HepG2 (cell line): ENCODE measurements around the gene RNF213. TPM values are rescaled to one million over a fixed set of nuclear protein-coding genes. Genes with fewer than 3 reads are reported as not detected.

Source experiments
- ELF3 ChIP-seq: IDR thresholded peaks from 2 replicates; pipeline ENCODE4 v1.6.1; 2016; ENCODE audit warnings: missing genetic modification reagents, missing compliant biosample characterization
- KLF11 ChIP-seq: IDR thresholded peaks from 2 replicates; pipeline ENCODE4 v1.6.1; 2016; ENCODE audit warnings: missing compliant biosample characterization
- NFRKB ChIP-seq: fragments of 450-650 bp; IDR thresholded peaks from 2 replicates; pipeline ENCODE4 v1.6.1; 2017
- POLR2G ChIP-seq: fragments of 200-400 bp; formaldehyde crosslinking; IDR thresholded peaks from 2 replicates; pipeline ENCODE4 v1.6.1; 2018; ENCODE audit warnings: mild to moderate bottlenecking, low read depth, low read length, moderate library complexity
- RFXAP ChIP-seq: sonication (generic); formaldehyde crosslinking; IDR thresholded peaks from 2 replicates; pipeline ENCODE4 v1.4.0; 2020; ENCODE audit warnings: missing genetic modification reagents, borderline replicate concordance
- XBP1 ChIP-seq: sonication (generic); formaldehyde crosslinking; IDR thresholded peaks from 2 replicates; pipeline ENCODE4 v1.5.0; 2020; ENCODE audit warnings: missing genetic modification reagents
- ZBTB8A ChIP-seq: sonication (generic); formaldehyde crosslinking; IDR thresholded peaks from 2 replicates; pipeline ENCODE4 v1.4.0; 2020; ENCODE audit warnings: mild to moderate bottlenecking, low read depth, missing genetic modification reagents, borderline replicate concordance
- ZNF451 ChIP-seq: sonication (generic); formaldehyde crosslinking; IDR thresholded peaks from 2 replicates; pipeline ENCODE4 v1.5.0; 2020; ENCODE audit warnings: mild to moderate bottlenecking, missing genetic modification reagents
- polyA plus RNA-seq, 8 experiments: library from polyadenylated mRNA; depleted of rRNA in 3 of 8; stranded (reverse) in 7 of 8; unstranded in 1 of 8; fragments of >200 nt; fragmentation: Illumina TruSeq in 4 of 8; extraction: Trizol in 4 of 8; gene quantifications; 2 replicates each; pipeline versions ENCODE4 v1.2.1 to v1.2.3, GENCODE V29; 2011 to 2016; ENCODE audit warnings: low read depth in 4 of 8, missing spikeins in 1 of 8, mixed read lengths in 1 of 8; ENCODE audit not compliant: insufficient read depth in 1 of 8
- total RNA-seq, 5 experiments: library from RNA; depleted of rRNA; stranded (reverse); fragments of >200 nt; fragmentation: Illumina TruSeq; extraction: Trizol; gene quantifications; 2 replicates each; pipeline ENCODE4 v1.2.3, GENCODE V29; 2016; ENCODE audit warnings: low read depth in 1 of 5
- TF ChIP-seq, protein P1 (sequence below): sonication (generic); formaldehyde crosslinking; IDR thresholded peaks from 2 replicates; pipeline ENCODE4 v1.4.0; 2020; ENCODE audit warnings: mild to moderate bottlenecking, low read depth, missing genetic modification reagents
- TF ChIP-seq, protein P2 (sequence below): sonication (generic); formaldehyde crosslinking; IDR thresholded peaks from 2 replicates; pipeline ENCODE4 v1.8.0; 2022; ENCODE audit warnings: mild to moderate bottlenecking, missing genetic modification reagents, moderate library complexity
- TF ChIP-seq, protein P3 (sequence below): sonication (generic); formaldehyde crosslinking; conservative IDR thresholded peaks from 2 replicates; pipeline ENCODE4 v1.8.0; 2022; ENCODE audit warnings: mild to moderate bottlenecking, moderate library complexity, missing genetic modification reagents
- TF ChIP-seq, protein P4 (sequence below): sonication (generic); formaldehyde crosslinking; IDR thresholded peaks from 2 replicates; pipeline ENCODE4 v1.4.0; 2020; ENCODE audit warnings: missing genetic modification reagents
- TF ChIP-seq, protein P5 (sequence below): sonication (generic); formaldehyde crosslinking; IDR thresholded peaks from 2 replicates; pipeline ENCODE4 v1.5.0; 2020; ENCODE audit warnings: missing genetic modification reagents
- TF ChIP-seq, protein P6 (sequence below), 2 experiments: sonication (generic) in 1 of 2; formaldehyde crosslinking in 1 of 2; IDR thresholded peaks; 2 replicates each; pipeline versions ENCODE4 v1.4.0 to v1.6.1; 2018 to 2020; ENCODE audit warnings: missing genetic modification reagents in 2 of 2, borderline replicate concordance in 1 of 2, low read depth in 1 of 2, mild to moderate bottlenecking in 1 of 2, missing biosample characterization in 1 of 2
- TF ChIP-seq, protein P7 (sequence below): sonication (generic); formaldehyde crosslinking; IDR thresholded peaks from 2 replicates; pipeline ENCODE4 v1.4.0; 2020; ENCODE audit warnings: missing genetic modification reagents, mild to moderate bottlenecking, borderline replicate concordance
- TF ChIP-seq, protein P8 (sequence below), 2 experiments: fragments of 450-650 bp in 1 of 2; sonication (generic) in 1 of 2; formaldehyde crosslinking; IDR thresholded peaks; 2 replicates each; pipeline versions ENCODE4 v1.5.0 to v1.8.0; 2020 to 2022; ENCODE audit warnings: mild to moderate bottlenecking in 1 of 2, missing genetic modification reagents in 1 of 2

Gene RNF213
- total and polyA plus RNA-seq, 2 of the 13 experiments (the other 11 are each of a cell fraction or from before 2014, with no cell fraction given), result 38.6 to 38.7 TPM

DNA sequence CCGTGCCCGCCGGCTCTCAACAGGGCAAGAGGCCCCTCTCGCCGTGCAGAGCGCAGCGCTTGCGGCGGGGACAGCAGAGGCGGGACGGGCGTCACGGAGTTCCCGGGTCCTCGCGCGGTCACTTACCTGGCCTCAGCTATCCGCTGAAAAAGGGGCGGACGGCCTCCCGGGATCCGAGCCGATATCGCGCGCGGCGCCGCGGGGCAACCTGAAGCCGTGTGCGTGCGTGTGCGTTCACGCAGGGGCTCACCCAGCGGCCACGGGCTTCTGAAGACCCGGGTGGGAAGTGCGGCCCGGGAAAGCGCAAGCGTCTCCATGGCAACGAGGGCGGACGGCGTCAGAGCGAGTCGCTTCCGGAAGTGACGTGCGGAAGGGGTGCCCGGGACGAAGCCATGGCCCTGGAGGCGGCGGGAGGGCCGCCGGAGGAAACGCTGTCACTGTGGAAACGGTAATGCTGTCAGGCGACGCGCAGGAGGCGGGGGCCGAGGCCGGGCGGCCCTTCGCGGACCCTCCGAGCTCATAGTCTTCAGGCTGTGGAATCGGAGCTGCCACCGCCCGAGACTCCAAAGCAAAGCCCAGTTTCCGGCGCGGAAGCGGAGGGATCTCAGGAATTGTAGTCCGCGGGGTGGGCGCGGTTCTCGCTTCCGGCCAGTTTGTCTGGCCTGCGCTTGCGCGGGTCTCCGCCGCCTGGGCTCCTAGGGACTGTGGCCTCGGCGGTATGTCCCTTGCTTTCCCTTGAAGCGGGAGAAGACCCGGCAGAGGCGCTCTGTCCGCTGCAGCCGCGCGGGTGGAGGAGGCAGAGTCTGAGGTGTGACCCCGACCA lies 154.4 kb downstream of the RNF213 start, which contains the start of gene ENDOV (continued):
- TF ChIP-seq, protein P1, sequence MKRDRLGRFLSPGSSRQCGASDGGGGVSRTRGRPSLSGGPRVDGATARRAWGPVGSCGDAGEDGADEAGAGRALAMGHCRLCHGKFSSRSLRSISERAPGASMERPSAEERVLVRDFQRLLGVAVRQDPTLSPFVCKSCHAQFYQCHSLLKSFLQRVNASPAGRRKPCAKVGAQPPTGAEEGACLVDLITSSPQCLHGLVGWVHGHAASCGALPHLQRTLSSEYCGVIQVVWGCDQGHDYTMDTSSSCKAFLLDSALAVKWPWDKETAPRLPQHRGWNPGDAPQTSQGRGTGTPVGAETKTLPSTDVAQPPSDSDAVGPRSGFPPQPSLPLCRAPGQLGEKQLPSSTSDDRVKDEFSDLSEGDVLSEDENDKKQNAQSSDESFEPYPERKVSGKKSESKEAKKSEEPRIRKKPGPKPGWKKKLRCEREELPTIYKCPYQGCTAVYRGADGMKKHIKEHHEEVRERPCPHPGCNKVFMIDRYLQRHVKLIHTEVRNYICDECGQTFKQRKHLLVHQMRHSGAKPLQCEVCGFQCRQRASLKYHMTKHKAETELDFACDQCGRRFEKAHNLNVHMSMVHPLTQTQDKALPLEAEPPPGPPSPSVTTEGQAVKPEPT, result no peak; the same call in none of the 2 replicates
- TF ChIP-seq, protein P2, sequence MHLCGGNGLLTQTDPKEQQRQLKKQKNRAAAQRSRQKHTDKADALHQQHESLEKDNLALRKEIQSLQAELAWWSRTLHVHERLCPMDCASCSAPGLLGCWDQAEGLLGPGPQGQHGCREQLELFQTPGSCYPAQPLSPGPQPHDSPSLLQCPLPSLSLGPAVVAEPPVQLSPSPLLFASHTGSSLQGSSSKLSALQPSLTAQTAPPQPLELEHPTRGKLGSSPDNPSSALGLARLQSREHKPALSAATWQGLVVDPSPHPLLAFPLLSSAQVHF (CRISPR knock-in tag), result 0 out of 2 replicates have a peak, but pooled peaks have one; percentile 68
- TF ChIP-seq XBP1 (CRISPR knock-in tag) (no peak), NFRKB (no peak), POLR2G (peak; percentile 91), KLF11 (CRISPR knock-in tag) (peak; percentile 80; the same call in 1 of the 2 replicates), ZNF451 (no peak), ZBTB8A (CRISPR knock-in tag) (no peak; the same call in 1 of the 2 replicates), ELF3 (CRISPR knock-in tag) (peak; percentile 70; the same call in 1 of the 2 replicates), RFXAP (CRISPR knock-in tag) (peak; percentile 87; the same call in 1 of the 2 replicates)
- TF ChIP-seq, protein P3, sequence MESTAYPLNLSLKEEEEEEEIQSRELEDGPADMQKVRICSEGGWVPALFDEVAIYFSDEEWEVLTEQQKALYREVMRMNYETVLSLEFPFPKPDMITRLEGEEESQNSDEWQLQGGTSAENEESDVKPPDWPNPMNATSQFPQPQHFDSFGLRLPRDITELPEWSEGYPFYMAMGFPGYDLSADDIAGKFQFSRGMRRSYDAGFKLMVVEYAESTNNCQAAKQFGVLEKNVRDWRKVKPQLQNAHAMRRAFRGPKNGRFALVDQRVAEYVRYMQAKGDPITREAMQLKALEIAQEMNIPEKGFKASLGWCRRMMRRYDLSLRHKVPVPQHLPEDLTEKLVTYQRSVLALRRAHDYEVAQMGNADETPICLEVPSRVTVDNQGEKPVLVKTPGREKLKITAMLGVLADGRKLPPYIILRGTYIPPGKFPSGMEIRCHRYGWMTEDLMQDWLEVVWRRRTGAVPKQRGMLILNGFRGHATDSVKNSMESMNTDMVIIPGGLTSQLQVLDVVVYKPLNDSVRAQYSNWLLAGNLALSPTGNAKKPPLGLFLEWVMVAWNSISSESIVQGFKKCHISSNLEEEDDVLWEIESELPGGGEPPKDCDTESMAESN (CRISPR knock-in tag), result peak; percentile 95; the same call in 1 of the 2 replicates
- TF ChIP-seq, protein P4, sequence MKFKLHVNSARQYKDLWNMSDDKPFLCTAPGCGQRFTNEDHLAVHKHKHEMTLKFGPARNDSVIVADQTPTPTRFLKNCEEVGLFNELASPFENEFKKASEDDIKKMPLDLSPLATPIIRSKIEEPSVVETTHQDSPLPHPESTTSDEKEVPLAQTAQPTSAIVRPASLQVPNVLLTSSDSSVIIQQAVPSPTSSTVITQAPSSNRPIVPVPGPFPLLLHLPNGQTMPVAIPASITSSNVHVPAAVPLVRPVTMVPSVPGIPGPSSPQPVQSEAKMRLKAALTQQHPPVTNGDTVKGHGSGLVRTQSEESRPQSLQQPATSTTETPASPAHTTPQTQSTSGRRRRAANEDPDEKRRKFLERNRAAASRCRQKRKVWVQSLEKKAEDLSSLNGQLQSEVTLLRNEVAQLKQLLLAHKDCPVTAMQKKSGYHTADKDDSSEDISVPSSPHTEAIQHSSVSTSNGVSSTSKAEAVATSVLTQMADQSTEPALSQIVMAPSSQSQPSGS (CRISPR knock-in tag), result peak; percentile 84
- TF ChIP-seq, protein P5, sequence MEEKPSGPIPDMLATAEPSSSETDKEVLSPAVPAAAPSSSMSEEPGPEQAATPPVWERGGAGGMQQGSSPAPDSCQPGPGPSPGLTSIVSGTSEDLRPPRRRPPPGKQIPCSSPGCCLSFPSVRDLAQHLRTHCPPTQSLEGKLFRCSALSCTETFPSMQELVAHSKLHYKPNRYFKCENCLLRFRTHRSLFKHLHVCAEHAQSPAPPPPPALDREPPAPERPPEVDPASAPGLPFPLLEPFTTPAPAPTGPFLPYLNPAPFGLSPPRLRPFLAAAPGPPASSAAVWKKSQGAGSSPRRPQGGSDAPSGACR (CRISPR knock-in tag), result peak; percentile 45
- TF ChIP-seq, protein P6, sequence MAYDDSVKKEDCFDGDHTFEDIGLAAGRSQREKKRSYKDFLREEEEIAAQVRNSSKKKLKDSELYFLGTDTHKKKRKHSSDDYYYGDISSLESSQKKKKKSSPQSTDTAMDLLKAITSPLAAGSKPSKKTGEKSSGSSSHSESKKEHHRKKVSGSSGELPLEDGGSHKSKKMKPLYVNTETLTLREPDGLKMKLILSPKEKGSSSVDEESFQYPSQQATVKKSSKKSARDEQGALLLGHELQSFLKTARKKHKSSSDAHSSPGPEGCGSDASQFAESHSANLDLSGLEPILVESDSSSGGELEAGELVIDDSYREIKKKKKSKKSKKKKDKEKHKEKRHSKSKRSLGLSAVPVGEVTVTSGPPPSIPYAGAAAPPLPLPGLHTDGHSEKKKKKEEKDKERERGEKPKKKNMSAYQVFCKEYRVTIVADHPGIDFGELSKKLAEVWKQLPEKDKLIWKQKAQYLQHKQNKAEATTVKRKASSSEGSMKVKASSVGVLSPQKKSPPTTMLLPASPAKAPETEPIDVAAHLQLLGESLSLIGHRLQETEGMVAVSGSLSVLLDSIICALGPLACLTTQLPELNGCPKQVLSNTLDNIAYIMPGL (CRISPR knock-in tag; IDR thresholded peaks at IDR 0.05; ENCODE audit: borderline replicate concordance in 1 of 2, low read depth in 1 of 2), result peak; percentile 77 to 88
- TF ChIP-seq, protein P7, sequence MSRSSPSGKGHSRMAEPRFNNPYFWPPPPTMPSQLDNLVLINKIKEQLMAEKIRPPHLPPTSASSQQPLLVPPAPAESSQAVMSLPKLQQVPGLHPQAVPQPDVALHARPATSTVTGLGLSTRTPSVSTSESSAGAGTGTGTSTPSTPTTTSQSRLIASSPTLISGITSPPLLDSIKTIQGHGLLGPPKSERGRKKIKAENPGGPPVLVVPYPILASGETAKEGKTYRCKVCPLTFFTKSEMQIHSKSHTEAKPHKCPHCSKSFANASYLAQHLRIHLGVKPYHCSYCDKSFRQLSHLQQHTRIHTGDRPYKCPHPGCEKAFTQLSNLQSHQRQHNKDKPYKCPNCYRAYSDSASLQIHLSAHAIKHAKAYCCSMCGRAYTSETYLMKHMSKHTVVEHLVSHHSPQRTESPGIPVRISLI (CRISPR knock-in tag), result 0 out of 2 replicates have a peak, but pooled peaks have one; percentile 22
- TF ChIP-seq, protein P8, sequence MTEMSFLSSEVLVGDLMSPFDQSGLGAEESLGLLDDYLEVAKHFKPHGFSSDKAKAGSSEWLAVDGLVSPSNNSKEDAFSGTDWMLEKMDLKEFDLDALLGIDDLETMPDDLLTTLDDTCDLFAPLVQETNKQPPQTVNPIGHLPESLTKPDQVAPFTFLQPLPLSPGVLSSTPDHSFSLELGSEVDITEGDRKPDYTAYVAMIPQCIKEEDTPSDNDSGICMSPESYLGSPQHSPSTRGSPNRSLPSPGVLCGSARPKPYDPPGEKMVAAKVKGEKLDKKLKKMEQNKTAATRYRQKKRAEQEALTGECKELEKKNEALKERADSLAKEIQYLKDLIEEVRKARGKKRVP (CRISPR knock-in tag; IDR thresholded peaks at IDR 0.05), result peak in 1 of 2 experiments; percentile 14; a peak in 1 of 4 replicates
